OCI-LY3 (cell line): ENCODE results near the gene THY1.

Source experiments
- H2AFZ ChIP-seq: fragments of 200-600, 300-600 bp; shearing (Covaris generic); 2 replicates; pipeline ENCODE4 v1.6.0; 2014; ENCODE audit warnings: antibody characterized with exemption, low read depth, low read length
- H3K27ac ChIP-seq: fragments of 200-600, 300-600 bp; sonication (generic); 2 replicates; pipeline ENCODE4 v1.5.1; 2014; ENCODE audit warnings: mild to moderate bottlenecking, low read length, moderate library complexity, mixed read lengths
- H3K27me3 ChIP-seq: fragments of 200-600, 300-600 bp; sonication (generic); 2 replicates; pipeline ENCODE4 v1.6.1; 2014; ENCODE audit warnings: low read depth, low read length, mixed read lengths
- H3K36me3 ChIP-seq: fragments of 200-600, 300-600 bp; sonication (generic); replicated peaks from 2 replicates; pipeline ENCODE3; 2014; ENCODE audit warnings: low read depth, low read length, mixed read lengths
- H3K4me1 ChIP-seq: fragments of 300-600, 200-600 bp; sonication (generic); 2 replicates; pipeline ENCODE4 v1.6.1; 2014; ENCODE audit warnings: low read length, mixed read lengths
- H3K4me2 ChIP-seq: fragments of 200-600, 300-600 bp; sonication (generic); 2 replicates; pipeline ENCODE4 v1.6.1; 2014; ENCODE audit warnings: low read length, mixed read lengths
- H3K4me3 ChIP-seq: fragments of 300-600, 200-600 bp; sonication (generic); 2 replicates; pipeline ENCODE4 v1.5.1; 2014; ENCODE audit warnings: antibody characterized with exemption, mild to moderate bottlenecking, low read length, moderate library complexity
- H3K79me2 ChIP-seq: fragments of 300-600, 200-600 bp; shearing (Covaris generic); 2 replicates; pipeline ENCODE4 v1.6.1; 2014; ENCODE audit warnings: mild to moderate bottlenecking, low read length, mixed read lengths
- H3K9ac ChIP-seq: fragments of 300-600, 200-600 bp; shearing (Covaris generic); 2 replicates; pipeline ENCODE4 v1.6.0; 2014; ENCODE audit warnings: mild to moderate bottlenecking, low read length, moderate library complexity
- H3K9me3 ChIP-seq: fragments of 200-600, 300-600 bp; shearing (Covaris generic); 2 replicates; pipeline ENCODE4 v1.6.1; 2014; ENCODE audit warnings: low read length, mixed read lengths; ENCODE audit not compliant: insufficient read depth
- H4K20me1 ChIP-seq: fragments of 200-600, 300-600 bp; sonication (generic); 2 replicates; pipeline ENCODE4 v1.6.1; 2016; ENCODE audit warnings: low read length, mixed read lengths; ENCODE audit not compliant: insufficient read depth
- CTCF ChIP-seq: fragments of 200-600, 300-600 bp; sonication (generic); IDR thresholded peaks from 2 replicates; pipeline ENCODE4 v1.5.1; 2014; ENCODE audit warnings: antibody characterized with exemption, low read length, low read depth
- EZH2phosphoT487 ChIP-seq: fragments of 200-600 bp; shearing (Covaris generic); IDR thresholded peaks from 2 replicates; pipeline ENCODE4 v1.6.1; 2018; ENCODE audit warnings: antibody characterized with exemption, mixed run types, low read depth

Gene THY1

DNA sequence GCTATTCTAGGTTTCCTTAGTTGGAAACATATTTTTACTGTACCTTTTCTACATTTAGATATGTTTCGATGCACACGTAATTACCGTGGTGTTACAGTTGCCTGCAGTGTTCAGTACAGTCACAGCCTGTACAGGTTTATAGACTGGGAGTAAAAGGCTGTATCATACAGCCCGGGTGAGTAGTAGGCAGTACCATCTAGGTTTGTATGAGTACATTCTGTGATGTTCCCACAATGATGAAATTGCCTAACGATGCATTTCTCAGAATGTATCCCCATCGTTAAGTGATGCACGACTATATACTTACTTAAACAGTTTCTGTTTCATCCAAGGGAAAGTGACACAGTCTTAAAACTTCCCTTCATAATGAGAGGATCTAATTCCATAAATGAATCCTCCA, 13.1 kb upstream of the THY1 start:
- Histone ChIP-seq H3K9ac (no peak overlapping the region), H3K9me3 (no peaks in the 10 kb centered on the region), H3K4me1 (peaks cover 8% of the 10 kb centered on the region), H3K4me3 (no peak overlapping the region), H3K36me3 (no peaks in the 10 kb centered on the region), H2AFZ (no peak overlapping the region), H3K27me3 (peaks cover 10% of the 10 kb centered on the region), H3K4me2 (no peak overlapping the region), H4K20me1 (no peaks in the 10 kb centered on the region), H3K27ac (no peak overlapping the region), H3K79me2 (no peaks in the 10 kb centered on the region)
- TF ChIP-seq EZH2phosphoT487 (no peak), CTCF (no peak)

DNA sequence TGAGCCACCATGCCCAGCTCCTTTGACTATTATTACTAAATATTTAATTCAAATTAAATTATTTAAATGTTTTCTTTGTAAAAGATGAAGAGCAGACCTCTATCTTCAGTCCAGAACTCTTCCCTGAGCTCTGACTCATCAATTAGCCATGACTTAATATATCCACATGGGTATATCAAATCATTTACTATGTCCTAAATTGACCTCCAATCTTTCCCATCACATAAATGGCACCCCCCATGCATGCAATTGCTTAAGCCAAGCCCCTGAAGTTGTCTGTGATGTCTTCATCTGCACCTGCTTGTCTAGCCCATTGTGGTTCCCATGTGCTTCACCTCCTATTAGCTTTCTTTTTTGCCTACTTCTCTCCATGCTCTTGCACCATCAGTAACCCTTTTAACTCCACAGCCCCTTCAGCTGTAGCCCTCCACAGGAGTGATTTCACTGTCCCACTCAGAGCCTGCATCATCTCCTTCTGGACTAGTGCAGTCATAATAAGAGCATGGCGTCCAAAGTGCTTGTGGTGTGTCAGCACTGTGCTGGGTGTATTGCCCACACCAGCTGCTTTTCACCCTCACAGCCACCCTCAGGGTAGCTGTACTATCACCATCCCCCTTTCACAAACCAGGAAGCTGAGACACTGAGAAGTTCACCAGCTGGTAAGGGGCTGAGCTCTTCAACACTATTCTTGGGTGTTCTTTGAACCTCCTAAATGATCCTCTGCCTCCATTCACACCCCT, 11.8 kb upstream of the THY1 start:
- no peak for TF ChIP-seq CTCF
- TF ChIP-seq EZH2phosphoT487 = no peak
- Histone ChIP-seq H3K4me3 (no peak overlapping the region), H3K4me2 (no peak overlapping the region)

DNA sequence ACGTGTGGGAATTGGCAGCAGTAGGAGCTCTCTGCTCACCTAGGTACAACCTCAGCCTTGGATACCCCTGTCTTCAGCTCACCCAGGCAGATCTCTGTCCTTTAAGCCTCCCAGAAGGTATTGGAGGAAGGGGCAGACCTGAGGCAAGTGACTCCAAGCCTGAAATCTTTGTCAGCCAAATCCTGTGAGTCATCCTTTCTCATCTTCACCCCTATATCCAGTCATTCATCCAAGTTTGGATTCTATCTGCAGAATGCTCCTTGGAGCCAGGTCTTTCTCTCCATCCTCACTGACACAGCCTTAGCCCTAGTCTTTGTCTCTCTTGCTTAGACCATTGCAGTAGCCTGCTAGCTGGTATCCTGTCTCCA, 10.4 kb upstream of the THY1 start:
- Histone ChIP-seq H3K4me2 (no peak overlapping the region), H4K20me1 (no peaks in the 10 kb centered on the region), H3K27me3 (peaks cover 7% of the 10 kb centered on the region; the same call in 1 of the 2 replicates), H3K4me3 (no peak overlapping the region), H2AFZ (no peak overlapping the region), H3K4me1 (no peaks in the 10 kb centered on the region), H3K79me2 (no peaks in the 10 kb centered on the region), H3K9me3 (0 out of 2 replicates have a peak, but pooled peaks cover 4% of the 10 kb centered on the region), H3K36me3 (no peaks in the 10 kb centered on the region), H3K9ac (no peak overlapping the region), H3K27ac (no peak overlapping the region)
- TF ChIP-seq EZH2phosphoT487 (no peak), CTCF (no peak)

More for the DNA sequence above, 11.8 kb upstream of the THY1 start:
- no peaks in the 10 kb centered on the region for H4K20me1 ChIP-seq
- no peaks in the 10 kb centered on the region for H3K9me3 ChIP-seq
- no peak overlapping the region for H3K9ac ChIP-seq
- H3K27ac ChIP-seq = no peak overlapping the region
- peaks cover 6% of the 10 kb centered on the region for H3K27me3 ChIP-seq
- H3K79me2 ChIP-seq = no peaks in the 10 kb centered on the region
- H3K4me1 ChIP-seq = no peaks in the 10 kb centered on the region
- no peaks in the 10 kb centered on the region for H3K36me3 ChIP-seq
- H2AFZ ChIP-seq = no peak overlapping the region

DNA sequence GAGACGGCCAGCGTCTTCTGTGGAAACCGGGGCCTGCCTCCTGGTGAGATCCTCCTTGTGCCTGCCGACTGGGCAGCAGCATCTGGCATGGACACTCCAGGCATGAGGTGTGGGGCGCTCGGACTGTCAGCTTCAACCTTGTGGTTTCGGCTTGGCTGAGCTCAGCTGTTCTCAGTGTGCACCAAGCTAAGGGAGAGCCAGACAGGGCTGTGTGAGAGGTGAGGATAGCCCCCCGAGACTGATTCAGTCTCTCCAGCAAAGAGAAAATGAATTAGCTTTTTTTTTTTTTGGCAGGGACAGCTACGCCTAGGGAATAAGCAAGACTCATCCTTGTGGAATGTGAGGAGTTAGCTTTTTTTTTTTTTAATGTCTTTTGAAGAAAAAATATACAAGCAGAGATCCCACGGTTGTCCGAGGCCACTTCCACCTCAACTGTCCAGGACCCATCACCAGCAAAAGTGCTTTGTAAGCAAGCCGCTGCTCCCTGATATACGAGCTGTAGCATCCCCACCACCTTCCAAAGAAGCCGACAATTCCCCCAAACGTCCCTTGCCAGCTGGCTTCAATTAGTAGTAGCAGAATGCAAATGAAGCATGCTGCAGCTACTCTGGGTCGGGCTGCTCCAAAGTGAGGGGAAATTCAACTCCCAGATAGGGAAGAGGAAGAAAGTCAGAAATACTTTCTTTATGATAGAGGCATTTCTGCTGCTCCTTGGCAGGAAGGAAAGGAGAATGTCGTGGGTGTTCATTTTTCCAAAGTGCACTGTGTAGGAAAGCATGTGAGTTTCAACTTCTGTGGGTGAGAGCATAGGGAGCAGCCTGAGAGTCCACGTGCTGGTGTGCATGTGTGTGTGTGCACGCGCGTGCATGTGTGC, 9.7 kb upstream of the THY1 start:
- no peaks in the 10 kb centered on the region for H3K4me1 ChIP-seq
- no peaks in the 10 kb centered on the region for H4K20me1 ChIP-seq
- H3K4me2 ChIP-seq = no peak overlapping the region
- H3K27me3 ChIP-seq = peaks cover 7% of the 10 kb centered on the region; the same call in 1 of the 2 replicates
- H3K79me2 ChIP-seq = no peaks in the 10 kb centered on the region
- no peaks in the 10 kb centered on the region for H3K36me3 ChIP-seq
- no peak overlapping the region for H2AFZ ChIP-seq
- 0 out of 2 replicates have a peak, but pooled peaks cover 4% of the 10 kb centered on the region for H3K9me3 ChIP-seq
- H3K4me3 ChIP-seq = no peak overlapping the region
- no peak overlapping the region for H3K9ac ChIP-seq
- no peak overlapping the region for H3K27ac ChIP-seq
- TF ChIP-seq CTCF (no peak), EZH2phosphoT487 (no peak)
